Gastrocnemius medialis (tissue), 4 donors: ENCODE measurements around the gene TRA2A. TPM values are rescaled to one million over a fixed set of nuclear protein-coding genes. Genes with fewer than 3 reads are reported as not detected.

Experiments
- ATAC-seq, 2 donors: fragments of 150-250 bp; one replicate each; pipeline ENCODE4 v1.9.1; 2016
- DNase-seq, 2 donors: peaks; one replicate each; pipeline ENCODE4 v3.0.0-alpha.2; 2019
- H3K27ac ChIP-seq, 4 donors: fragments of 200-600 bp; sonication (generic); 1 replicate in 1 of 4; 2 replicates in 3 of 4; pipeline ENCODE4 v1.5.1; 2016 to 2018; ENCODE audit warnings: mild to moderate bottlenecking in 2 of 4, moderate library complexity in 1 of 4
- H3K27me3 ChIP-seq, 3 donors: fragments of 200-600 bp; sonication (generic) in 2 of 3; 1 replicate in 1 of 3; 2 replicates in 2 of 3; pipeline versions ENCODE4 v1.5.1 to v1.6.0; 2016 to 2019; ENCODE audit warnings: mild to moderate bottlenecking in 1 of 3, moderate library complexity in 1 of 3
- H3K36me3 ChIP-seq, 2 donors: fragments of 200-600 bp; sonication (generic) in 1 of 2; one replicate each; pipeline ENCODE4 v1.5.1; 2017 to 2018
- H3K4me1 ChIP-seq, 2 donors: fragments of 200-600 bp; sonication (generic) in 1 of 2; one replicate each; pipeline ENCODE4 v1.5.1; 2016 to 2017; ENCODE audit warnings: mild to moderate bottlenecking in 2 of 2
- H3K4me3 ChIP-seq, 4 donors: fragments of 200-600 bp; sonication (generic) in 3 of 4; 1 replicate in 1 of 4; 2 replicates in 3 of 4; pipeline ENCODE4 v1.5.1; 2016 to 2019; ENCODE audit warnings: mild to moderate bottlenecking in 2 of 4
- H3K9me3 ChIP-seq, 3 donors: fragments of 200-600 bp; sonication (generic) in 2 of 3; 1 replicate in 1 of 3; 2 replicates in 2 of 3; pipeline ENCODE4 v1.5.1; 2016 to 2019
- POLR2A ChIP-seq, 2 donors: fragments of 450-650 bp; IDR thresholded peaks; one replicate each; pipeline ENCODE4 v1.6.1; 2017; ENCODE audit warnings: antibody characterized with exemption in 2 of 2, mild to moderate bottlenecking in 2 of 2, moderate library complexity in 2 of 2
- in situ Hi-C, 4 donors: fragments of 200-750 bp; cut with MboI; loops; one replicate each; pipeline versions ENCODE4 v1.15.0 to v1.8.0; 2017; ENCODE audit warnings: low sequenced_read_pairs in 4 of 4
- intact Hi-C: fragments of 100-400 bp; cut with DNase I; formaldehyde crosslinking; loops from one replicate; pipeline ENCODE4 v1.15.1; 2023; ENCODE audit warnings: low total_unique reads
- total RNA-seq, 4 donors: library from RNA; depleted of rRNA; stranded (reverse); fragments of >200 nt; gene quantifications; one replicate each; pipeline versions ENCODE4 v1.1.0 to v1.2.3, GENCODE V29; 2016
- TF ChIP-seq, protein P1 (sequence below), 5 experiments: fragments of 450-650 bp in 3 of 5; fragments of 200-600 bp in 2 of 5; sonication (generic) in 2 of 5; IDR thresholded peaks in 4 of 5; conservative IDR thresholded peaks in 1 of 5; 1 replicate in 4 of 5; 2 replicates in 1 of 5; pipeline ENCODE4 v1.5.1; 2016 to 2019; ENCODE audit warnings: antibody characterized with exemption in 5 of 5, mild to moderate bottlenecking in 3 of 5, moderate library complexity in 3 of 5

The TRA2A gene
- total RNA-seq, 4 donors from 2014 or later = 4.8 to 6.4 (median 5.7) TPM

DNA sequence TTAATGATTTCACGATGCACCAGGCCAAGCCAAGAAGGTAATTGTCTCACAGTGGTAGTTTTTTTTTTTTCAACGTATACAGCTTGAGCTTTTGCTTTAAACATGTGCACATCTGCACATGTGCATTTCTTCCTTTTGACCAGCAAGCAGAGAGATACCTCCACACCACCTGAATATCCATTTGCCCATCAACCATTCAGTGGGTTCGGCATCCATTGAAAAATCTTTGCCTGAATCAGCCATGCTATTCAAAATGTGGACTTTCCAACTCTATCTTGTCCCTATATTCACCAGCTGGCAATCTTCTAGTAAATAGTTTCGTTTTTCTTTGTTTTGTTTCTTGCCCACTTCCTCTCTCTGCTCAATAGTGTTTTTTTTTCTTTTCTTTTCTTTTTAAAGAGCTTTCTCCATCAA lies 7.7 kb upstream of the TRA2A start:
- no peak for TF ChIP-seq POLR2A (IDR thresholded peaks at IDR 0.05)
- TF ChIP-seq, protein P1, sequence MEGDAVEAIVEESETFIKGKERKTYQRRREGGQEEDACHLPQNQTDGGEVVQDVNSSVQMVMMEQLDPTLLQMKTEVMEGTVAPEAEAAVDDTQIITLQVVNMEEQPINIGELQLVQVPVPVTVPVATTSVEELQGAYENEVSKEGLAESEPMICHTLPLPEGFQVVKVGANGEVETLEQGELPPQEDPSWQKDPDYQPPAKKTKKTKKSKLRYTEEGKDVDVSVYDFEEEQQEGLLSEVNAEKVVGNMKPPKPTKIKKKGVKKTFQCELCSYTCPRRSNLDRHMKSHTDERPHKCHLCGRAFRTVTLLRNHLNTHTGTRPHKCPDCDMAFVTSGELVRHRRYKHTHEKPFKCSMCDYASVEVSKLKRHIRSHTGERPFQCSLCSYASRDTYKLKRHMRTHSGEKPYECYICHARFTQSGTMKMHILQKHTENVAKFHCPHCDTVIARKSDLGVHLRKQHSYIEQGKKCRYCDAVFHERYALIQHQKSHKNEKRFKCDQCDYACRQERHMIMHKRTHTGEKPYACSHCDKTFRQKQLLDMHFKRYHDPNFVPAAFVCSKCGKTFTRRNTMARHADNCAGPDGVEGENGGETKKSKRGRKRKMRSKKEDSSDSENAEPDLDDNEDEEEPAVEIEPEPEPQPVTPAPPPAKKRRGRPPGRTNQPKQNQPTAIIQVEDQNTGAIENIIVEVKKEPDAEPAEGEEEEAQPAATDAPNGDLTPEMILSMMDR (IDR thresholded peaks at IDR 0.05 in 4 of 5, conservative IDR thresholded peaks at IDR 0.05 in 1 of 5) = no peak
- Histone ChIP-seq H3K27ac (no peak overlapping the region), H3K27me3 (no peaks in the 10 kb centered on the region), H3K9me3 (no peaks in the 10 kb centered on the region), H3K4me1 (no peaks in the 10 kb centered on the region), H3K36me3 (no peaks in the 10 kb centered on the region), H3K4me3 (no peak overlapping the region)
- DNase-seq (no peak), ATAC-seq (no peak)
- in situ Hi-C loops (no loop called here), intact Hi-C loops (loop anchor here (10.0 kb wide), 1 partner anchor 355 kb away; the partner anchor contains the start of gene NUP42)

DNA sequence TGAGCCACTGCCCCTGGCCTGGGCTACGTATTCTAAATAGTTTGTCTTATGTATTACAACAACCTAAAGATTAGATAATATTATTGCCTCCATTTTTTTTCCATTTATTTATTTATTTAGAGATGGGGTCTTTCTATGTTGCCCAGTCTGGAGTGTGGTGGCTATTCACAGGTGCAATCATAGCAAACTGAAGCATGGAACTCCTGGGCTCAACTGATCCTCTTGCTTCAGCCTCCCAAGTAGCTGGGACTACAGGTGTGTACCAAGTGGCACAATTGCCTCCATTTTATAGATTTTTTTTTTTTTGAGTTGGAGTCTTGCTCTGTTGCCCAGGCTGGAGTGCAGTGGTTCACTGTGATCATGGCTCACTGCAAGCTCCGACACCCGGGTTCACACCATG lies 6.5 kb upstream of the TRA2A start:
- Histone ChIP-seq H3K36me3 (no peaks in the 10 kb centered on the region), H3K27ac (no peak overlapping the region), H3K4me3 (no peak overlapping the region), H3K4me1 (no peaks in the 10 kb centered on the region), H3K9me3 (no peaks in the 10 kb centered on the region), H3K27me3 (no peaks in the 10 kb centered on the region)
- intact Hi-C loops (loop anchor here (10.0 kb wide), 1 partner anchor 354 kb away; the partner anchor contains the start of gene NUP42), in situ Hi-C loops (no loop called here)
- DNase-seq (no peak), ATAC-seq (no peak)
- TF ChIP-seq, protein P1 (IDR thresholded peaks at IDR 0.05 in 4 of 5, conservative IDR thresholded peaks at IDR 0.05 in 1 of 5) = no peak
- no peak for TF ChIP-seq POLR2A (IDR thresholded peaks at IDR 0.05)

DNA sequence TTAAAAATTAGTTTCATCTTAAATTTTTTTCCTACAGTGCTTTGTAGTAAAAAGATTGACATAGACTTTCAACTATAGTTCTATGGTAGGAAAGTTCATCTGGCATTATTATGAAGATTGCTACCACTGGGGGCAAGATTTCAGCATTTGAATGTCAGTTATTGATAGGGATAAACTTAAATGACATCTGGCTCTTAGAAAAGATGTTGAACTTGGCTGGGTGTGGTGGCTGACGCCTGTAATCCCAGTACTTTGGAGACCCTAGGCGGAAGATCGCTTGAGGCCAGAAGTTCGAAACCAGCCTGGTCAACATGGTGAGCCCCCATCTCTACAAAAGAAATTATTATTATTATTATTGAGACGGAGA lies 1.4 kb upstream of the TRA2A start:
- in situ Hi-C loops = no loop called here
- Histone ChIP-seq H3K27me3 (no peaks in the 10 kb centered on the region), H3K27ac (no peak overlapping the region), H3K4me3 (no peak overlapping the region), H3K4me1 (peaks cover 24 to 27% of the 10 kb centered on the region in 2 donors), H3K9me3 (no peaks in the 10 kb centered on the region), H3K36me3 (no peaks in the 10 kb centered on the region)
- no peak for ATAC-seq
- intact Hi-C loops = loop anchor here (2.0 to 10.0 kb wide), 4 partner anchors 61 to 348 kb away; partner anchors contain the start of genes CCDC126, IGF2BP3 and NUP42
- TF ChIP-seq POLR2A (IDR thresholded peaks at IDR 0.05) = no peak
- TF ChIP-seq, protein P1 (IDR thresholded peaks at IDR 0.05 in 4 of 5, conservative IDR thresholded peaks at IDR 0.05 in 1 of 5) = no peak
- no peak for DNase-seq

DNA sequence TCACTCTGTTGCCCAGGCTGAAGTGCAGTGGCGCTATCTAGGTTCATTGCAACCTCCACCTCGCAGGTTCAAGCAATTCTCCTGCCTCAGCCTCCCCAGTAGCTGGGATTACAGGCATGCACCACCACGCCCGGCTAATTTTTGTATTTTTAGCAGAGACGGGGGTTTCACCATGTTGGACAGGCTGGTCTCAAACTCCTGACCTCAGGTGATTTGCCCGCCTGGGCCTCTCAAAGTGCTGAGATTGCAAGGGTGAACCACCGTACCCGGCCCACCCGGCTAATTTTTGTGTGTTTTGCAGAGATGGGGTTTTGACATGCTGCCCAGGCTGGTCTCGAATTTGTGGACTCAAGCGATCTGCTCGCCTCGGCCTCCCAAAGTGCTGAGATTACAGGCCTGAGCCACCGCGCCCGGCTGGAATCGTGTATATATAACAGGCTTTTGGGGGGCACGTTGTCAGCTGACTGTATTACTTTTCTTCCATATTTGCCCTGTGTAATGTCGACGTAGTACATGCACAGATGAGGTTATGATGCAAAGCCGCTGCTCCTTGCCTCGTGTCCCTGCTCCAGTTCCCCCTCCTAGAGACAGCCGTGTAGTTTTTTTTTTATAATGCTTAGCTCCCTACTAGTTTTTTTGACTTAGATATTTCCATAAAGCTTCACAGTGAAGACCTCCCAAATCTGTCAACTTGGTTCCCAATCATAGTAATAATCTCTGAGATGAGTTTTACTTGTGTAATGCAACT lies 883 bp upstream of the TRA2A start:
- H3K36me3 ChIP-seq = no peaks in the 10 kb centered on the region
- peaks cover 29% of the 10 kb centered on the region in 2 donors for H3K4me1 ChIP-seq
- ATAC-seq = no peak
- H3K9me3 ChIP-seq = no peaks in the 10 kb centered on the region
- peak overlapping the region; percentile 95 to 97 (median 97) for H3K27ac ChIP-seq
- H3K4me3 ChIP-seq = peak overlapping the region; percentile 79 to 95 (median 90)
- in situ Hi-C loops = no loop called here
- intact Hi-C loops = loop anchor here (2.0 to 10.0 kb wide), 4 partner anchors 60 to 348 kb away; partner anchors contain the start of genes CCDC126, IGF2BP3 and NUP42
- DNase-seq = no peak
- no peaks in the 10 kb centered on the region for H3K27me3 ChIP-seq
- TF ChIP-seq POLR2A (IDR thresholded peaks at IDR 0.05) = no peak
- TF ChIP-seq, protein P1 (IDR thresholded peaks at IDR 0.05 in 4 of 5, conservative IDR thresholded peaks at IDR 0.05 in 1 of 5) = no peak
